GM19351 (cell line): ENCODE data around the gene VPS37C.
"Not testable (repeated sequence)": the region's sequence is repeated elsewhere in the genome, so short reads cannot be mapped to it uniquely, and the experiment has no call there.

Experiments
- ATAC-seq: cut with Tn5 transposase; IDR thresholded peaks from one replicate; pipeline ENCODE4 v1.9.1; 2021; ENCODE audit warnings: mild to moderate bottlenecking, moderate library complexity; ENCODE audit not compliant: unreplicated experiment

VPS37C gene

GRCh38 chr11:61161190-61162091, at the start of gene VPS37C:
VPS37C (minus strand) TSS chr11:61161426; CDS start chr11:61138829, 22,597 bp downstream.
- ATAC-seq: peak; percentile 62

- ATAC-seq: not testable (repeated sequence)
These were observed 49.4 kb upstream of the VPS37C start for GRCh38 chr11:61210629-61211028.

GRCh38 chr11:61207636-61208310, 46.5 kb upstream of the VPS37C start:
- ATAC-seq: not testable (repeated sequence)

GRCh38 chr11:61204502-61205059, 43.4 kb upstream of the VPS37C start:
- ATAC-seq: not testable (repeated sequence)

GRCh38 chr11:61203873-61204272, 42.6 kb upstream of the VPS37C start:
- ATAC-seq: not testable (repeated sequence)

DNA sequence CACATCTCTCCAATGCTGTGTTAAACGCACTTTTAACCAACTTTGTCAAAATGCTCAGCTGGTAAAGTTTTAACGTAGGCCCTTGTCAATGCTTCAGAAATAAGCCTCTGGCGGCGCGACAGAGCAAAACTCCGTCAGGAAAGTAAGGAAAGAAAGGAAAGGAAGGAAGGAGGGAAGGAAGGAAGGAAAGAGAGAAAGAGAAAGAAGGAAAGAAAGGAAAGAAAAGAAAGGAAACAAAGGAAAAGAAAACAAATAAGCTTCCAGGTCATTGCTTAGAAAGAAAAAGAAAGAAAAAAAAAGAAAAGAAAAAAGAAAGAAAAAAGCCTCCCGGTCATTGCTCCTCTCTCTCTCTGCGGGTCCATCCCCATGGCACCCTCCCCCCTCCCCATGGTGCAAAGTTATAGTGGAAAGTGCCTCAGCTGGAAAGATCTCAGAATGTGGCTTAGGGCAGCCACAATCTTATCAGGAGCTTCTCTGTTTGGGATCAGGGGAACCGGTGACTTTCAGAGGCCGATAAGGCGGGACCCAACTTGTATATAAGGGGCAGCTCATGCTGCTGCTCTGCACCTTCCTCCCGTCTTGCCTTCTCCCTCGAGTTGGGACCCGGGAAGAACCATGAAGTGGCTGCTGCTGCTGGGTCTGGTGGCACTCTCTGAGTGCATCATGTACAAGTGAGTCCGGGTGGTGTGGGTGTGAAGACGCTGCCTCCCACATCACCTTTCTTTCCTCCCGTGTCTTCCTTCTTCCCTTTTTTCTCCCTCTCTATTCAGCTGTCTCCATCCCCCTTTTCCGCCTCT, 41.9 kb upstream of the VPS37C start, which contains the start of gene PGA3:
Gene PGA3 (plus strand): TSS at position 566 of the 797 bp plus-strand sequence. CDS start 50 bp downstream, at position 616.
- ATAC-seq: not testable (repeated sequence)

GRCh38 chr11:61201476-61201875, 40.2 kb upstream of the VPS37C start:
- no peak for ATAC-seq

DNA sequence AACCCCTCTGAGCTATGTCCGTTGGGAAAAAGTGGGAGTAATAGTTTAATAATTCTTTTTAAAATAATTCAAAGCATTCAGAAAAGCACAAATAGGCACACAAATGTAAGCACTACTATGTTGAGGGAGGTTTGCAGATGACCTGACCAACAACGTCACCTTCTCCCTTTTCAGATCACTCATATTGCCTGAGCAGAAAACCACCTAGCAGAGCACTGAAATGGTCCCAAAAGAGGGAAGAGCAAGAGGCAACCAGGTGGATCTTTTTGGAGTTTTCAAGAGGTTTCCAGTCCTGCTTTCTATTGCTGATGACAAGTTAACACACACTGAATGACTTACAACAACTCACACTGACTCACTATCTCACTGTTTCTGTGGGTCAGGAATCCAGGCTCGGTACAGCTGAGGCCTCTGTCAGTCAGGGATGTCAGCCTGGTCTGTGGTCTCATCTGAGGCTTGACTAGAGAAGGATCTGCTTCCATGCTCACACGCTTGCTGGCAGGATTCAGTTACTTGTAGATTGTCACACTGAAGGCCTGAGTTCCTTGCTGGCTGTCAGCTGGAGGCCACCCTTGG, 37.8 kb upstream of the VPS37C start:
- ATAC-seq: no peak

DNA sequence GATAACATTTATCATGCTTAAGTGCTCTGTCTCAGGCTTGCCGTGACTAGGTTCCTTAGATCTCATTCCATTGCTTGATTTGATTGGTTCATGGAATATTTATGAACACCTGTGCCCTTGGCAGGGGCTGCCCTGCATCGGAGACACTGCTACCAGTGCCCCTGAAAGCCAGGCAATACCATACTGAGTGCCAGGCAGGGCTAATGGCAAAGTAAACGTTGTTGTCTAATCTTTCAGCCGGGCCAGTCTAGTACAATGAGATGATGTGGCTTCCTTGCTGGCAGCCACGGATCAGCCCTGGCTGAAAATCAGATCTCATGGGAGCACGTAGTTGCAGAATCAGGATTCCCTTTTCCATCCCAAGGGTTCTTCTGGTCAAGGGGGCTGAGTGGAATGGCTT, 37.1 kb upstream of the VPS37C start:
- no peak for ATAC-seq

DNA sequence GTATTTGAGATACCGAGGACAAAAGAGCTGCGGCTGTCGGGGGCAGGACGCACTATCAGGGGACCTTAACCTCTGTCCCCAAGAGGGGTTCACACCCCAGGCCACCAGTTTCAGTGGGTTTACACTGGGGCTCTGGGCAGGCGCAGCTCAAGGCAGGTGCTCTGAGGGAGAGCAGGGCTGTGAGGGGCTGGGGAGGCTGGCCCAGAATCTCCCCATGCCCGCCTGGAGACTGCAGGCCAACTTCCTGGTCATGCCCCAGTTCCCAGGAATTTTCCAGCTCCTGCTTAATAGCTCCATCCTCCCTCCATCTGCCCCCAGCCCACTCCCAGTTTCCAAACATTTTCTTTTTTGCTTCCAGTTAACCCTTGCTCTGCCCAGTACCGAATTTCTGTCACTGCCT, 34.5 kb upstream of the VPS37C start:
- no peak for ATAC-seq

DNA sequence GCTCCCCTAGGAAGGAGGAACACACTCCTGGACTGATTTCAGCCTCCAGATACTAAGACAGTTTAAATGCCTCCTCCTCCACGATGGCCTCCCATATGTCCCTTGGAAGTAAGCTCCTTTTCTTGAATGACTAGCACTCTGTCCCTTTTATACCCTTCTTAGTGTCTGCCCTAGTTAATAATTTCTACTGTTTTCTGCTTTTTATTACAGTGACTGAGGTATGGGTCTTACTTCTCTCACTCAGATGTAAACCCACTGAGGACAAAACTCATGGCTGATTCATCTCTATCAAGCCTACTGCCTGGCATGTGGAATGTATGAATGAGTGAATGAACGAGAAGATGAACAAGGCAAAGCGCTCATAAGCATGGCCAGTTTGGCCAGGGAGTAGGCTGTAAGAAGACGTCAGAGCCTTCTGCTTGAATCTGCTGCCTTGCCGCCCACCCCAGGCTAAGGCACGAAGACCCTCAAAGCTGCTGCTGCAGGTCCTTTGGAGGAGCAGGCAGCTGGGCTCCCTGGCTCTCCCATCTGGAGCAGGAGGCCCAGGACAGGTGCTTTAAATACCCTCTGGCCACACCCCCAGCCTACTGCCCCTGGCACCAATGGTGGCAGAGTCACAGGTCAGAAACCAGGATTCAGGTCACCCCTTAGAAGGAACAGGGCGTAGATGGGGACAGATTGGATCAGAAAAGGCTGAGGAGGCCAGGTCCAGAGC, 33.9 kb upstream of the VPS37C start:
- ATAC-seq: no peak

DNA sequence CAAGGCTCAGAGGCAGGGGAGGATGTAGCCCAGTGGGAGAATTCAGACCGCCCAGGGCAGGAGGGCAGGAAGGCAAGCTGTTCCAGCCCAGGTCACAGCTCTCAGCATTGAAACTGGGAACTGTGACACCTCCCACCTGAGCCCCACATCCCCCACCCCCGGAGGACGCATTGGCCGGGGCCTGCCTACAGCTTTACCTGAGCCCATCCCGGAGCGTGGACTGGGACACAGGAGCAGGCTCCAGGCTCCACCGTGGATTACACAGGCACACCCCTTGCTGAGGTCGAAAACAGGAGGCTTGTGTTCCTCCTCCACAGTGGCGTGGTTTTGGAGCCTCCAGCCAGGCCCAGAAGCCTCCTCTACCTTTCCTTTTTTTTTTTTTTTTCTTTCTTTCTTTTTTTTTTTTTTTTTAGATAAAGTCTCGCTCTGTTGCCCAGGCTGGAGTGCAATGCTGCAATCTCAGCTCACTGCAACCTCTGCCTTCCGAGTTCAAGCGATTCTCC, 33.0 kb upstream of the VPS37C start:
- ATAC-seq: no peak

GRCh38 chr11:61193596-61193995, 32.4 kb upstream of the VPS37C start:
- no peak for ATAC-seq

GRCh38 chr11:61189933-61190332, 28.7 kb upstream of the VPS37C start:
- no peak for ATAC-seq

GRCh38 chr11:61187505-61188130, 26.4 kb upstream of the VPS37C start:
- peak; percentile 48 for ATAC-seq

GRCh38 chr11:61186504-61186903, 25.3 kb upstream of the VPS37C start:
- no peak for ATAC-seq

GRCh38 chr11:61183645-61184044, 22.4 kb upstream of the VPS37C start:
- no peak for ATAC-seq

- ATAC-seq: no peak
These were observed 20.3 kb upstream of the VPS37C start for GRCh38 chr11:61181489-61181888.

GRCh38 chr11:61180205-61180604, 19.0 kb upstream of the VPS37C start:
- not testable (repeated sequence) for ATAC-seq
